SKM-1 treated with dmso at 0.1 percent for 144 hours (cell line): ENCODE measurements around the gene C1QL2.

Experiments used
- DNase-seq: peaks from one replicate; lab custom pipeline; 2025; ENCODE audit not compliant: unreplicated experiment; lab: John Stamatoyannopoulos, UW

The C1QL2 gene

DNA sequence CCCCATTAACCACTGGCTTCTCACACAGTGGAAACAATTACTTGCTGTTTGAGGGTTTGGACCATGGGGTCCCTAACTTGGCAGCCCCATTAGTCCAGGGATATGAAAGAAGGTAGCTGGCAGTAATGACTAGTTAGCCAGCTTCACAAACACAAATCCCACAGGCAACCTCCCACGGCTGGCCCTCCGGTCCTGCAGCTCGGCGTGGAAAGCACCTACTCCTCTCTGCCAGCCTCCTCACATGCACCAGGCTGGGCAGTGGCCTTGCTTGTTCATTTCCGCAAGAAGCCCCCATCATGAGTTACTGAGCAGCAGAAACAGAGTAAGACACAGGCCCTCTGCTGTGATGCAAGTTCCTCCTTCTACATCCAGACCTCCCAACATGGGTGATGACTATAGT lies 13.7 kb downstream of the C1QL2 start:
- no peak for DNase-seq

DNA sequence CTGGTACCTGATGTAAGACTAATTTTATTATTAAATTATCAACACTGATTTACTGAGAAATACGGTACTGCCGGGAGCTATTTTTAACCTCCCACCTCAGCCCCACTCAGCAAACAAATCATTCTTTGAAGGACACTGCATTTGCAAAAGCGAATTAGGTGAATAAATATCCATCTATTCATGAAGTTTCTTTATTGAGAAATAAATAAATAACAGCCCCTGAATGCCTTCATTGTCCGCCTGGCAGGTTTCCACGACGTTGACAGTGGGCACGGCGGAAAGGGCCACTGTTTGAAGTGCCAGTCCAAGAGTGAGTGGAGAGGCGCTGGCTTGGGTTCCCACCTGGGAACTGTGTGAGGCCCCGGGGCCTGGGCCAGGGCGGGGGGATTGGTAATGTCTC lies 15.7 kb downstream of the C1QL2 start:
- no peak for DNase-seq

DNA sequence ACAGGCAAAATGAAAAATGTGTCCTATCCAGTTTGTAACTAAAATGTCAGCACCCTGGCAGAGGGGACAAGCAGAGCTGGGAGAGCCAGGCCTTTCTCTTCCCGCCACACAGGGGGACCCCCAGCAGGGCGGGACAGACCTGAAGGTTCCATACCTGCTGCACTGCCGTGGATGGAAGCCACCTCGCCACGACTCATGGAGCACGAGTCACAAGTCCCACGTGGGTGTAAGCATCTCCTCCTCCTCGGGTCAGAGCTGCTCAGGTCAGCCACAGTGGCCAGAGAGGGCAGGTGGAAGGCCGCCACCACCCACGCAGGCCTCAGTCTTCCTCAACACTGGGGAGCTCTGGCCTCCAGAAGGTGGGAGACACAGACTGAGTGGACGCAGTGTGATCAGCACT lies 21.0 kb downstream of the C1QL2 start:
- no peak for DNase-seq

DNA sequence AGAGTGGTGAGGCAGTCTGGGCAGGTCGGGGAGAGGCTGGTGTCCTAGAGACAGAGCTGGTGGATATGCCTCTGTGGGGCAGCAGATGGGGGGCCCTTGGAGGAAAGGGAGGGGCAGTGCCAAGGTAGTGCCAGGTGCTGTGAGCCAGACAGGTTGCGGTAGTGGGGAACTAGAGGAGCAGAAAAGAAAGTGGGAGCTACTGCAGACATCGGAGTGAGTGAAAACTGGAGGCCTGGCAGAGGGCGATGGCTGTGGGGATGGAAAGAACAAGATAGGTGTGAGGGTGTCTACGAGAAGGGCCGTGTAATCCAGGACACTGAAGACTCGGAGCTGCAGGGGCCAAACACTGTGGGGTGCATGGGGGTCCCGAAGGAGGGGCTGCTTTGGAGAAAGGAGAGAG lies 21.7 kb downstream of the C1QL2 start:
- no peak for DNase-seq

DNA sequence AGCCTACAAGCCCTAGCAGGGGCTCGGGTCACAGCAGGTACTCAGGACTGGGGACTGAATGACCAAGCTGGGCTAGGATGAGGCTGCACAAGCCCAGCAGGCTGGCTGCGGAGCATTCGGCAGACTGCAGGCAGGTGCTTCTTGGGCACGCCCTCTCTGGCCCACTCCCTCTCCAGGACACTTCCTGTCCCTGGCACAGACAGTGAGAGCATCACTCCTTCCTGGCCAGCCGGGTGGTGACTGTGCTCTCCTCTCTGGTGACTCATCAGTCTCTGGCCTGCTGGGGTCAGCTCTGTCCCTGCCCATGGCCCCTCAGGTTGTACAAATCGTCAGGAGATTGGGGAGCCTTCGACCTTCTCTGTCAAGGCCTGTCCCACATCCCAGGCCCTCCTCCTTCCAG lies 22.5 kb downstream of the C1QL2 start:
- DNase-seq: no peak

DNA sequence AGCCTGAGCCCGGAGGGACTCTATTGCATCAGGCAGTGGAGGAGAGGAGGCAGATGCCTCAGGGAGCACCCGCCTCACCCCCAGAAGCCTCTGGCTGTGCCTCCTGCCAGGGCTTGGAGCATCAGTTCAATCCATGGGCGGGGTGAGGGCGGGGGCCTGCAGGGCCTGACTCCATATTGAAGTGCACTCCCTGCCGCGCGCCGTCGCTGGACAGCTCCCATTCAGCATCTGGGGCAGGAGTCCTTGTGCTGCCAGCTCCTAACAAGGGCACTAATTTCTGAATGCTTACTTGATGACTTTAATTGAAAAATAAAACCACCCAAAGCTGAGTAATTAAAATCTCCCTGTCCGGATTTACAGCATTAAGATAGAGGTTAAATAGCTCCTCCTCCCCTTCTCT lies 23.8 kb downstream of the C1QL2 start:
- DNase-seq: no peak

DNA sequence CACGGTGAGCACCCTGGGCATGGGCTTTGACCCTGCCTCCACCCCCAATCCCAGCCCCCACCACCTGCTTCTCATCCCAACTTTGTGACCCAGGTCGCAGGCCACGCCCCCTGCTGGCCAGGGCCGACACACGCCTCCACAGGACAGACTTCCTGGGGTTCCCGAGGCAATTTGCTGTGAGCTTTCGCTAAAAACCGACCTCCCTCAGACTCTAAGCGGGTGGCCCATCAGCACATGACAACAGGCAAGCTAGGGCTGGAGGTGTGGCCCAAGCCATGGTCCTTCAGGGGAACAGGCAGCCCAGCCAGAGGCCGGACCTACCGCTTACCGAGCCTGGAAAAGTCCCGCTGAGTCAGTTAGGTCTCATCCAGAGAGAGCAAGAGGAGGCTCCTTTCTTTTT lies 31.9 kb downstream of the C1QL2 start:
- DNase-seq: no peak

DNA sequence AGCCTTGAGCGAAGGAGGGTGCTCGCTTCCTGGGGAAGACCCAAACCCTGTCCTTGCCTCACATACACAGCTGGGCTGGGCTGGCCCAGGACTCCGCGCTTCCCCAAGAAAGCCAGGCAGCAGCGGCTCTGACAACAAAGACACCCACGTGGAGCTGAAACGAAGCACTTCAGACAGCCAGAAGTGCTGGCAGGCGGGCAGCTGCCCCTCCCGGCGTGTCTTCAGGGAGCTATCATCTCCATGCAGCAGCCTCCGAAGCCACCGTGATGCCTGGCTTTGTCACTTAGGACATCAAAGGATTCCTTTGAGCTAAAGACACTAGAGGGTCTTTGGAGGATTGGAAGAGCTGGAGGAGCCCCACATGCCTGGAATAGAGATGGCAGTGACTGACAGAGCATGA lies 35.2 kb downstream of the C1QL2 start:
- DNase-seq: no peak

DNA sequence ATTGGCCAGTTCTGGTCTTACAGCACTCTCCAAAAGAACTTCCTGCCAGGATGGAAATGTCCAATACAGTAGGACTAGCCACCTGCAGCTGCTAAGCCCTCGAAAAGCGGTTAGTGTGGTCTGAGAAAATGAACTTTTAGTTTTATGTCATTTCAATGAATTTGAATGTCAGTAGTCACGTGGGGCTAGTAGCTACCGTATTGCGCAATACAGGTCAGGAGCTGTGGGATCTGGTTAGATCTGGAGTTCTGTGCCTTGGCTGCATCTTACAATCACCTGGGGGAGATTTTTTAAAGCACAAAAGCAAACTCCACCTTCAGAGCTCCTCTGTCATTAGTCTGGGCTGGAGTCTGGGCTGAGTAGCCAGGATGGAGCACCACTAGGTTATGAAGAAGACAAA lies 35.9 kb downstream of the C1QL2 start:
- DNase-seq: no peak

DNA sequence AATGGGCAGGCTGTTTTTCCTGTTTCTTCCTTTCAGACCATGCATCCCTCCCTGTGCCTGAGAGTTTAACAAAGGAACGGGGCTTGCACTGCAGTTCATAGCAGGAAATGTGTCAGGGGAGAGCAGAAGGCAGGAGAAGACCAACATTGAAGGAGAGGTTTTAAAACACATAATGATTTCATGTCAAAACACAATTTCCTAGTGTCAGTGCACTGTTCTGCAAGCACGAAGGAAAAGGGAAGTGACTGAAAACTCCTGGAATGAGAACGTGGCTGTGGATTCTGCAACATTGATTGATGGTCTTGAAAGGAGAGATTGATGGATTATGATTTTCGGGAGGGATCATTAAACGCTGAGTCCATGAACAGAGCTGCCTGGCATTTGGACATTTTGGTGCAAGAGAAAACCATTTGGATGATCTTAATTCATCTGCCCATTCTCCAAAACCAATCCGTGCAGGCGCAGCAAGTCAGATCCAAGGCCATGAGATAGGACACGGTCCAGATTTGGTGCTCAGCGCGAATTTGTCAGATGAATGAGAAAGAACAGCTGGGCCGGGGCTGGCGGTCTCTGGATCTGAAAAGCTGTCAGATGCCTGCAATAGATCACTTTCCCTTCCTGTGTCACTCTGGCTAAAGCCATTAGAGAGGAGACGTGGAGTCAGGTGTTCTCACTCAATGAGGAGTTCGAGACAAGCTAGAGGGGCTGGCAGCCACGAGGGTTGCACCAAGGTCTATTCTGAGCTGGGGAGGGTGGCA lies 38.4 kb downstream of the C1QL2 start:
- no peak for DNase-seq

DNA sequence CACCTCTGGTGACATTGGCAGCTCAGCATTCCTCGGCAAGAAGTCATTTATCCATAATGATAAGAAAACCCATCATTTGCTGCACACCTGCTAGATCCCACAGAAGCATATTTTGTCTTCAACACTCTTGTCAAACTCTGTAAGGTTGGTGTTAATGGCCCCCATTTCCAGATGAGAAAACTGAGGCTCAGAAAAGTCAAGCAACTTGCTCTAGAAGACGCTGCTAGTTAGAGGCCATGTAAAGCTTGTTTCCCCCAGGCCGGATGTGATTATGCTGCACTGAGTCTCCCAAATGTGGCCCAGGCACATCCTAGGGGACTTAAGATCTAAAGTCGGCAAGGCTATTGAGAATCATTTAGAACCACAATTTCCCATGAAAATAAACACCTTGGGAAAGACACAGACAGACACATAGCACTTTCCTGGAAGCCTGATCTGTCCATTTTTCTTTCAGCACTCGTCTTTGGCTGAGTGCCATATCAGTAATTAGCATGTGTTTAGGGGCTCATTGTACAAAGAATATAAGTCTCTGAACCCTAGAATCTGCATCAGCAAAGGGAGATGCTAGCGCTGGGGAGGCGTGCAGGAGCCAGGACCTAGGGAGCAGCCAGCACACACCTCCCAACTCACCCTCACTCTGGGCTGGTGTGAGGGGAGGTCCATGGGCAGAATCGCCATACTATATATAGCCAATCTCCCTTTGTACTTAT lies 39.3 kb downstream of the C1QL2 start:
- no peak for DNase-seq

DNA sequence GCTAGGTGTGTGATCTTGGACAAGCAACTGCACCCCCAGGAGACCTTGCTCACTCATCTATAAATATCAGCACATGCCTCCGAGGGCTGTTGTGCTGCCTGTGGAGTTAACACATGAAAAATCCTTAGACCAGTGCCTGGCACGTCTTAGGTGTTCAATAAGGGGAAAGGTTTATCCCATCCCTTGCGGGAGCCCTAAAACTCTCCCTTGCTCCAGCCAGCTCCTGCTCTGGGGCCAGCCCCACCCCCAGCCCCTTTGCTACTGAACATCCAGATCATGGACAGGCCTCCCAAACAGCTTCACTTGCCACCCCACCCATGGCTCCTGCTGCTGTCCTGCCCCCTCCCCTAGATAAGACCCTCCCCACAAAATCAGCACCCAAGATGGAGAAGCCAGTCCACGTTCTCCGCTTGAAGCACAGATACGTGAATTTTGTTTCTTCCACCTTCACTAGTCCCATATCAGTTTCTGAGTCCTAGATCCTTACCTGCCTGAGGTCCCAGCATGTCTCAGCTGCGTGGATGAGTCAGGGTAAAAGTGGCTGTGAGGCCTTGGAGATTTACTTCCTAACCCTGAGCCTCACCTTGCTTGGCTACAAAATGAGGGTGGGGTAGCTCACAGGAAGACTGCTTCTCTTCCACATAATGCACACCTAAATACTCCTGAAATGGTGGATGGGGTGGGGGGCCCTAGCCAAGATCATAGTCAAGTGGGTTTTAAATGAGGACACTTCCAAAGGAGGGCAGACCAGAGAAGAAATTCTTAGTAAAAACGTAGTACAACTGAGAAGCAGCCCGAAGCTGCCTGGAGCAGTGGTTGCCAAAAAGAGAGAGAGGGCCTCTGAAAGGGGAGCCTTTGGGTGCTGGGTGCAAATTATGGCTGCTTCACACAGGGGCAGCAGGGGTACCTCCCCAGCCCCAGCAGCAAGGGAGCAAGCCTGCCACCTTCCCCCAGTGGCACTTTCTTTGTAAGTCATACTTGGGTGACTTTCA lies 40.4 kb downstream of the C1QL2 start:
- no peak for DNase-seq

DNA sequence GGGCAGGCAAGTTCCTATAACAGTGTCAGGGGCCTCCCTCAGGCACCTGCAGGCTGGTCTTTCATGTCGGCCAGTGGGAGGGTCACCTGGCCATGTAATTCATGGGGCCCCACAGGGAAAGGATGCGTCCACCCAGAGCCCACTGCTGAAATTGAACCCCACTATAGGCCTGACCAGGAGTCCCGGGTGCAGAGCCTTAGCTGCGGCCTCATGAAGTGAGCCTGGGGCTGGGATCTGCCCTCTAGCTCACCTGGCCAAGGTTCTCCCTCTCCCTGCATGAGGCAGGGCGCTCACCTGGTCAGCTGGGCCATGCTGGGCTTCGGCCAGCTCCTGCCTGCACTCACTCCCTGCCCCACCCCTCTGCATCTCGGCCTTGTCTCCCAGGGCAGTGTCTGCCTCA lies 41.1 kb downstream of the C1QL2 start:
- no peak for DNase-seq

DNA sequence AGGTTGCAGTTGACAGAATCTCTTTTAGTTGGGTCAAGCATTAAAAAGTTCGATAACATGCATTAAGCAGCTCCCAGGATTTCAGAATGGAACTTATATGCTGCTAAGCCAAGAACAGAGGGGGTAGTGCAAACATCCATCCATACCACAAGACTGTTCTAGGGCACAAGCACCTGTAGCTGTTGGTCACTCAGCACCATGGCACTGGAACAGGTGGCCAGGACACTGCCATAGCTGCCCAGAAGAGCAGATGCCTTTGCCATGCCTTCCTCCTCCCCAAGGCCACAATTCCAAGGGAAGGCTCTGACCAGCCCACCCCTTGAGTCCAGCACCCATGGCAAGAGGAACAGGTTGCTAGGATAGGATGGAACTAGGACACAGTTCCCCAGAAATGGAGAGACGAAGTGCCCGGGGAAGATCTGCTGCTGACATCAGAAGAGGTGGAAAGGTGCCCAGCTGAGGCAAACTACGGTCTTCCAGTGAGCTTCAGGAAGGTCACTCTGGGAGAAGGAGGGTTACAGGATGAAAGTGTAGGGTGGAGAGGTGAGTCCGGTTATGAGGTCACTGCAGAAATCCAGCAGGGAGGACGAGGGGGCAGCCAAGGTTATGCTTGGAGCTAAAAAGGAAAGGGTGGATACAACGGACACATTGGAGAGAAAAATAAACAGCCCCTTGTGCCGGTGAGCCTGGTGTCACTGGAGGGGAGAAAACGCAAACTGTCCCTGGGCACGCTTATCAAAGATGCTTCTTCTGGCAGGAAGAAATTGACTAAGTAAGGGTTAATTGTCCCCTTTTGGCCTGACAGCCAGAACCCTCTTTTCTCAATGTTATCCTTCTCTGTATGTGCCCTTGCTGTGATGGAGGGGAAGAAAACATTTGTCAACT lies 41.9 kb downstream of the C1QL2 start:
- no peak for DNase-seq

DNA sequence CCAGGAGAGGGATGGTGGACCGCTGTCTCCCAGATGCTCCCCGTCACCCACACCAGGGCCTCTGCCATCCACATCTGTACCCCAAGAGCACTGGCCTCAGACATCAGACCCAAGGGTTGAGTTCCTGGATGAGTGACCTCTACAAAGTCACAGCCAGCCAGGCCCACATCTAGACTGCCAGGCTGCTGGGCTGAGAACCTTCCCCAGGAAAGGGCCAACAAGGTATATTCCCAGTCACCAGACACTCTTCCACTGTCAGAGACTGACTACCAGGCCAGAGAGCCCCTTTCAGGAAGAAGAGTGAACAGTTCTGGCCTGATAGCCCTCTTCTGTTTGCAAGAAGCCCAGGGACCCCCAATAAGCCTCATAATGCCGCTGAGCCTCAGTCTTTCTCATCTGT lies 44.3 kb downstream of the C1QL2 start:
- DNase-seq: no peak

DNA sequence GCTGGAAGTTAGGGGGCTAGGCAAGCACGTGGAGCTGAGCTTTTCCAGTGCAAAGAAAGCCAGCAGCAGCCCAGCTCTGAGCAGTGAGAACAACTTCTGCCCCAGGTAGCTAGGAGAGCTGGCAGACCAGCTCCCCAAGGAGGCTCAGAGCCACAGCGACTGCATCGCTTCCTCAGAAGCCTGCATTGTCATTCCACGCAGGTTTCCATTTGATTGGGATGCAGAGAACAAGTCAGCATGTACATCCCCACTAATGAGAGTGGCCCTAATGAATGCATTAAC lies 45.1 kb downstream of the C1QL2 start:
- DNase-seq: no peak

DNA sequence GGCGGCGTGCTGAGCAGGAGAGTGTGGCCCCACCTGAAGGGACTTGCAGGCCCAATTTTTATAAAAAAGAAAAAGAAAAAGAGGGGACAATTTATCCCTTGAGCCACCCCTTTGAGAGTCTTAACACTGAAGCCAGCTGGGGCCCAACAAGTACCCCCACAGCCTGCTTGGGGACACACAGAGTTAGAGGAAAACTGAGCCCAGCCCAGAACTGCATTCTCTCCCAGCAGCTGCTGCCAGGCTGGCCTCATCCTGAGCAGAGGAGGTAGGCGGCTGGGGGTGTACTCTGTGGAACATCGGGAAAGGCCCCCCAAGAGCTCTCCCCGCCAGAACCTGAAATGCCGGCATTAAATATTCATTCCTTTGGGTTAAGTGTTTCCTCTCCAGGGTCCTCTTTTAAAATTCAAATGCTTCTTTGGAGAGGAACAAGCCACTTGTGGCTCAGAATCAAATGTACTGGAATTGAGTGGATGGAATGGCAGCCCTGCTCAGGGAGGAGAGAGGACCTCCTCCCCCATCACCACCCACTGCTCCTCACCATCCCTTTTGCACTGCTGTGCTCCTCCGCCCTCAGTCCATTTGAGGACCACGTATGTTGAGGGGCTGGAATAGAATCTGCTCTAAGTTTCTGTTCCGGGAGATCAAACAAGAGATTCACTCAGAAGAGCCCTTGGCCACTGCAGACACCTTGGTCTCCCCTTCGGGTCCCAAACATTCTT lies 45.6 kb downstream of the C1QL2 start:
- no peak for DNase-seq

DNA sequence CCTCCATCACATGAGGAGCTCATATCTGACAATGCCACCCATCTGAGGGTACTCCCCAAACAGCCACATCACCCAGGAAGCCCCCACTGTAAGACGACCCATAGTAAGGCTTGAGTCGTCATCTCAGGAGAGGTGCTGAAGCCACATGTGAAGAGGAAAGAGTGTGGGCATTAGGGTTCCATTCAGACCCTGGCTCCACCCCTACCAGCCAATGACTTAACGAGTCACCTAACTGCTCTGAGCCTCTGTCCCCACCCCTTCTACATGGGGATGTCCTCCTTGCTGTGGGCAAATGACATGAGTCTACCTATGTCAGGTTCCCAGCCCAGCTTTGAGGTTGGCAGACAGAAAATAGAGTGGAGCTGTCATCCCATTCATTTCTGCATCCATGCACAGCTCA lies 46.3 kb downstream of the C1QL2 start:
- no peak for DNase-seq

DNA sequence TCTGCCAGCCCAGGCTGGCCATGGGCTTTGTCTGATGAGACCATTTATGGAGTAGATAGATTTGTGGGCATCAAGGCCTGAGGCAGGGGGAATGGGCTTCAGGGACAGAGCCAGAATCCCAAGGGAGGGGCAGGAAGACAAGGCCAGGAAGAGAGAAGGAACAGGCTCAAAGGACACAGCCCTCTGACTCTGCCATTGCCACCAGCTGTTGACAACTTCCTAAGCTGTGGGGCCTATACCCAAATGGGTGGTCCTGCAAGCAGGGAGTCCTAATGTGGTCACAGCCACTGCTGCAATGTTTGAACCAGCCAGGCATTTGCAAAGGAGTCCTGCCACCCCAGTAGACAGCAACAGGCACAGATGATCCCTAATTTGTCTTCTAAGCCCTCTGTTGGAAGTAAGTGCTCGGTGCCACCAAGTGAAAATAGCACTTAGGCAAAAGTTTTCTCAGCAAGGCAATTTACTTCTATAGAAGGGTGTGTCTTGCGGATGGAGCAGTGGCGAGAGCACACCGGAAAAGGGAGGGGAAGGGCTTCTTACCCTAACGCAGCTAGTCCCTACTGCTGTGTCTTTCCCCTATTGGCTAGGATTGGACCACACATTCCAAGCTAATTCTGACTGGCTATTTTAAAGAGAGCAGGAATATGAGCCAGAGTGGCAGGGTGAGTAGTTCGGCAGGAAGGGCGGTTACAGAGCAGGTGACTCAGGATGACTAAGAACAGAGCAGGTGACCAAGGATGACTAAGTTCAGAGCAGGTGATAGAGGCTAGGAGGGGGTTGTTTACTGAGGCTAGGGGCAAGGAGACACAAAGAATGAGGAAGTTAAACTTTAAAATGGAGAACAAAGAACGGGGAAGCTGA lies 47.2 kb downstream of the C1QL2 start:
- no peak for DNase-seq
